RWPE1 (cell line): ENCODE data around the gene SH3D21.

Experiments used
- CTCF ChIA-PET: fragments of 350-600 bp; sonication (Branson Sonifier 250); formaldehyde crosslinking; extraction: SDS; loops from one replicate; lab custom pipeline; 2021; lab: Yijun Ruan, JAX
- POLR2A ChIA-PET: fragments of 400-600 bp; formaldehyde crosslinking; extraction: SDS; loops from one replicate; lab custom pipeline; 2020; ENCODE audit warnings: antibody characterized with exemption; ENCODE audit not compliant: low non-redundant PET; lab: Yijun Ruan, JAX
- DNase-seq: peaks from one replicate; pipeline ENCODE4 v3.0.0; 2012; ENCODE audit warnings: low spot score
- H3K27ac ChIP-seq: fragments of 450-650 bp; 2 replicates; pipeline ENCODE4 v1.5.1; 2017
- CTCF ChIP-seq: fragments of 450-650 bp; conservative IDR thresholded peaks from 2 replicates; pipeline ENCODE4 v1.5.1; 2017; ENCODE audit warnings: low read depth, mild to moderate bottlenecking

The SH3D21 gene

GRCh38 chr1:36330940-36331339, 24.8 kb downstream of the SH3D21 start:
- ChIA-PET CTCF (interaction anchor here (1.4 kb wide), 1 partner anchor 12 kb away, joined by 3 read pairs; no protein-coding TSS in a partner anchor), POLR2A (no interaction called here)
- H3K27ac ChIP-seq, result no peak overlapping the region
- no peak for DNase-seq
- no peak for TF ChIP-seq CTCF

DNA sequence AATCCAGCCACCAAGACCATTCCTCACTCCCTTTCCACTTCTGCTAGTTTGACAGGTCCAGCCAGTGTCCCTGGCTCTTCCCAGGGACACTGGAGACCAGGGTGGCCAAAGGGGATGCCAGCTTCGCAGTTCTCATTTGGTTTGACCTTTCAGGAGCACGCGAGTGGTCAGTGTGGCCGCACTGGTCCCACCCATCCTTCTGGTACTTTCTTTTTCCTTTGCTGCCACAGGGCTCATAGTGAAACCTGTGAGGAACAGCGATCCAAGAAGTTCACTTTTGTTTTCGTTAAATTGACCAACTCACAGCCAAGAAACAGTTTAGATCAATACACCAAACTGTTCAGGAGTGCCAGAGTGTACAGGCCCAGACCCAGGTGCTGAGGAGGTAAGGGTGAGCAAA, 31.7 kb downstream of the SH3D21 start:
- DNase-seq, result no peak
- CTCF ChIA-PET, result interaction anchor here (1.1 kb wide), 1 partner anchor 32 kb away, joined by 3 read pairs; no protein-coding TSS in a partner anchor
- POLR2A ChIA-PET, result no interaction called here

GRCh38 chr1:36339215-36339614, 33.0 kb downstream of the SH3D21 start:
- POLR2A ChIA-PET, result no interaction called here
- CTCF ChIA-PET, result interaction anchor here (0.6 kb wide), 1 partner anchor 14 kb away, joined by 3 read pairs; no protein-coding TSS in a partner anchor
- TF ChIP-seq CTCF, result no peak

More for the DNA sequence above, 31.7 kb downstream of the SH3D21 start:
- no peak for TF ChIP-seq CTCF
- H3K27ac ChIP-seq, result no peak overlapping the region

DNA sequence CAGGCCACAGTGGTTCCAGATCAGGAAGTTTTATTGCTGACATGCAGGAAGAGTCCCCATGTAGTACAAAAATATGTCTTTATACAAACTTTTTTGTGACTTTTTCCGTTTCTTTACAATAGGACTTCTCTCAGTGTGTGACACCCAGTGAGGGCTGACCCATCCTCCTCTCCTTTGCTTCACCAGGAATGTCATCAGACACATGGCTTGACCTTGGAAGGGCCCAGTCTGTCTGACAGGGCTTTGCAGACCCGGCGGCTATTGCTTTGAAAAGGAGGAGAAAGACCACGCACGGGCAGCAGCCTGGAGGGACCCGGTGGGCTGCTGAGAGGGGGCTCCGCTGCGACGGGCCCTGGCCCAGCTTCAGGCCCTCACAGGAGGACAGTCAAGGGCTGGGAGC, 33.4 kb downstream of the SH3D21 start:
- POLR2A ChIA-PET, result no interaction called here
- CTCF ChIA-PET, result interaction anchor here (0.6 kb wide), 2 partner anchors 14 to 18 kb away, joined by 3 to 5 read pairs; no protein-coding TSS in a partner anchor
- TF ChIP-seq CTCF, result no peak
- no peak for DNase-seq
- H3K27ac ChIP-seq, result no peak overlapping the region

More at GRCh38 chr1:36339215-36339614, 33.0 kb downstream of the SH3D21 start:
- DNase-seq, result no peak
- no peak overlapping the region for H3K27ac ChIP-seq

DNA sequence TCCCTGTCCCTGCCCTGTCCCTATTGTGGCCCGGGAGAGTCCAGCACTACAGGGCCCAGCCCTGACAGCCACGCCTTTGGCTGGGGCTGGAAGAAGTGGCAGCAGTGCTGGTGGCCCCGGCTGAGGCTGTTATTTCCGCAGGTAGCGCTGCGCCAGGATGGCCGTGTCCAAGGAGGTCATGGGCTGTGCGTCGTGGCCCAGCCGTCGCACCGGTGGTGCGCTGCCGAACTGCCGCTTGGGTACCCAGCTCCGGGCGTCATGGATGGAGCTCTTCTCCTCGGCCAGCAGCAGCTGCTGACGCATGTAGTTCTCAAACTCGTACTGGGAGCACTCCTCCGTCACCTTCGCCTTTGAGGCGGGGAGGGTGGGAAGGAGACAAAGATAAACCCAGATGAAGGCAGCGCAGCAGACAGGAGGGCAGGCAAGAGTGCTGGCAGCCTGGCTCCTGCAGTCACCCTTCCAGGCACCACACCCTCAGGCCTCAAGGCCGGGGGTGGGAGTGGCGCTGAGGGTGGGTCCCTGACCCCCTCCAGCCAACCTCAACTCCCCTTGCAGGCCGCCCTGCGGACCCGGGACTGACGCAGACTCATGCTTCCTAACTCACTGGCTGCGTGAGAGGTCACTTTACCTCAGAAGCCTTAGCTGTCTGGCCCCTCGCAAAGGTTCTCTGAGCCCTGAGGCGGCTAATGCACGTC, 35.6 kb downstream of the SH3D21 start:
- peak overlapping the region; percentile 69 for H3K27ac ChIP-seq
- no peak for TF ChIP-seq CTCF
- no peak for DNase-seq
- ChIA-PET CTCF (interaction anchor here (0.5 to 2.2 kb wide), 19 partner anchors 9 to 247 kb away, joined by 3 to 17 read pairs (median 3); no protein-coding TSS in a partner anchor), POLR2A (no interaction called here)

DNA sequence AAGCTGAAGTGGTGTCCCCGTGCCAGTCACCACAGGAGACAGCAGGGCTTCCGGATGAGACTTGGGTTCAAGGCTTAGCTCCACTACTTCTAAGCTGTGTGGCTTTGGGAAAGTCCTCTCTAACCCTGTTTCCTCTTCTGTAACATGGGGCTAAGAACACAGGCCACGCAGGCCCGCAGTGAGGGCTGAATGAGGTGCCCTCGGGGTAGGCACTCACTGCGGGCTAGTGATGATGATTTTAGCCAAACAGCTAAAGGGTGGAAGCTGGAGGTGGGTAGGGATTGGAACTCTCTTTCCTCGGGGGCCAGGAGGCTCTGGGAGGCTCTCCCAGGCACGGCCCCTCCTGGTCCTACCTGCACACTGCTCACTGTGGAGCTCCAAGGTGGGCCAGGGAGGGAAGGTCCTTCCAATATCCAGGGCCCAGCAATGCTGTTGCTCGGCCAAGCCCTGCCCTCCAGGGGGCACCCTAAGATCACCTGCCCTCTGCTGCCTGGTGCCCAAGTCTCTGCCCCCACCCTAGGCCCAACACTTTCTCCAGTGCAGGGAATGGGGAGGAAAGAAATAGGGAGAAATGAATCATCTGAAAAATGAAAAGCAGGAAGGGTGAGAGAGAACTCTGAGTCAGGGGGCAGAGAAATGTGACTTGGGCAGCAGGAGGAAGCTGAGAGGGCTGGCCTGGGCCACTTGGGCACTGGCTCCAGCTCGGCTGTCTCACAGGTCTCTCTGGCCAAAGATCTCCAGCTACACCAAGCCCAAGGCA, 36.4 kb downstream of the SH3D21 start:
- ChIA-PET CTCF (interaction anchor here (0.5 to 2.2 kb wide), 25 partner anchors 9 to 1260 kb away, joined by 3 to 17 read pairs (median 3); partner anchors contain the start of gene TRAPPC3), POLR2A (no interaction called here)
- TF ChIP-seq CTCF, result peak; percentile 76
- H3K27ac ChIP-seq, result peak overlapping the region; percentile 69
- peak; percentile 61 for DNase-seq
